ENCODE measurements around the gene NEDD4L.

GRCh38 chr18:58038063-58038462 is 6.0 kb upstream of the NEDD4L start:
- TF ChIP-seq CTCF (IDR thresholded peaks at IDR 0.05; ENCODE audit: insufficient read depth, low read length, poor library complexity, severe bottlenecking) (no peak), EZH2phosphoT487 (conservative IDR thresholded peaks at IDR 0.05; ENCODE audit: low read length) (no peak)
